ENCODE results near the gene PPARGC1A.

Gene PPARGC1A

GRCh38 chr4:23861897-23862296, 27.9 kb downstream of the PPARGC1A start:
- TF ChIP-seq CTCF (IDR thresholded peaks at IDR 0.05), result no peak
- no peak for DNase-seq
- H3K9me3 ChIP-seq, result no peaks in the 10 kb centered on the region
- no peak overlapping the region for H3K27ac ChIP-seq
- no peaks in the 10 kb centered on the region for H3K27me3 ChIP-seq
- intact Hi-C loops (cut with DNase I; ENCODE audit: low total_unique reads), result no loop called here
- peaks cover 0 to 2% (median 0%) of the 10 kb centered on the region in 4 donors for H3K4me1 ChIP-seq
- H3K4me3 ChIP-seq, result no peak overlapping the region
- H3K36me3 ChIP-seq, result no peaks in the 10 kb centered on the region

GRCh38 chr4:23860919-23861318, 28.9 kb downstream of the PPARGC1A start:
- H3K4me1 ChIP-seq, result peaks cover 0 to 6% (median 0%) of the 10 kb centered on the region in 4 donors
- no peak overlapping the region for H3K27ac ChIP-seq
- DNase-seq, result no peak
- no peak overlapping the region for H3K4me3 ChIP-seq
- H3K27me3 ChIP-seq, result no peaks in the 10 kb centered on the region
- no peaks in the 10 kb centered on the region for H3K36me3 ChIP-seq
- H3K9me3 ChIP-seq, result no peaks in the 10 kb centered on the region
- no peak for TF ChIP-seq CTCF (IDR thresholded peaks at IDR 0.05)
- intact Hi-C loops (cut with DNase I; ENCODE audit: low total_unique reads), result no loop called here

GRCh38 chr4:23857367-23857959, 32.4 kb downstream of the PPARGC1A start:
- peak in 1 of 2 experiments; percentile 7 for TF ChIP-seq CTCF (IDR thresholded peaks at IDR 0.05)
- intact Hi-C loops (cut with DNase I; ENCODE audit: low total_unique reads), result no loop called here
- no peaks in the 10 kb centered on the region for H3K27me3 ChIP-seq
- H3K4me1 ChIP-seq, result peaks cover 0 to 19% (median 0%) of the 10 kb centered on the region in 4 donors
- no peak overlapping the region for H3K27ac ChIP-seq
- no peaks in the 10 kb centered on the region for H3K9me3 ChIP-seq
- H3K4me3 ChIP-seq, result no peak overlapping the region
- DNase-seq, result no peak
- no peaks in the 10 kb centered on the region for H3K36me3 ChIP-seq

- H3K27me3 ChIP-seq, result no peaks in the 10 kb centered on the region
- no peak for DNase-seq
- no peak overlapping the region for H3K27ac ChIP-seq
- H3K4me3 ChIP-seq, result no peak overlapping the region
- H3K36me3 ChIP-seq, result no peaks in the 10 kb centered on the region
- intact Hi-C loops (cut with DNase I; ENCODE audit: low total_unique reads), result no loop called here
- no peaks in the 10 kb centered on the region for H3K9me3 ChIP-seq
- H3K4me1 ChIP-seq, result peaks cover 0 to 19% (median 0%) of the 10 kb centered on the region in 4 donors
- no peak for TF ChIP-seq CTCF (IDR thresholded peaks at IDR 0.05)
Observed at GRCh38 chr4:23856630-23857029, 33.2 kb downstream of the PPARGC1A start.

GRCh38 chr4:23855912-23856605, 33.8 kb downstream of the PPARGC1A start:
- Histone ChIP-seq H3K9me3 (no peaks in the 10 kb centered on the region), H3K36me3 (no peaks in the 10 kb centered on the region), H3K4me3 (no peak overlapping the region), H3K27ac (no peak overlapping the region), H3K27me3 (no peaks in the 10 kb centered on the region), H3K4me1 (peaks cover 0 to 19% (median 0%) of the 10 kb centered on the region in 4 donors)
- no peak for DNase-seq
- intact Hi-C loops (cut with DNase I; ENCODE audit: low total_unique reads), result no loop called here
- TF ChIP-seq CTCF (IDR thresholded peaks at IDR 0.05), result no peak
